Stimulated activated CD4-positive, alpha-beta T cell treated with anti-CD3 and anti-CD28 coated beads, Interleukin-12 subunit alpha, Interleukin-12 subunit beta, amount 100 ng/mL, for 4 hours (primary cell): ENCODE data around the gene MFSD6.
"Not testable (repeated sequence)": the region's sequence is repeated elsewhere in the genome, so short reads cannot be mapped to it uniquely, and the experiment has no call there.

Experiments
- DNase-seq: peaks from one replicate; pipeline ENCODE4 v3.0.0-alpha.2; 2020

The MFSD6 gene

GRCh38 chr2:190405995-190406394, 2.2 kb upstream of the MFSD6 start:
- DNase-seq = no peak

DNA sequence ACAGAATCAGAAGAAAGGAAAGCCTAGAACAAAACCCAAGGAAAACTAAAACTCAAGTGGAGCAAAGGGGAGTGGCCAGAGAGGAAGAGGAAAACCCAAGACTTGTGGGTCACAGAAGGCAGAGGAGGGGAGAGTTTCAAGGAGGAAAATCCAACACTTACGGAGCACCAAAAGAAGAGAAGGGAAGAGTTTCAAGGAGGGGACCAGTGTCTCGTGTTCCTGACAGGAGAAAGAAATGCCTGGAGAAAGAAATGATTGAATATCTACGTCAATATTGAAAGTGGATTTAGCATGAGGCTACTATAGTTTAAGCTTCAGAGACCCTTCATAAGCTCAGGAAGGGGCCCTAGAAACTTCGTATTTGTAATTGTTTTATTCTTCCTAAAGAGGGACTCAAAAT, 1.4 kb upstream of the MFSD6 start:
- DNase-seq = no peak

GRCh38 chr2:190407246-190407661, 901 bp upstream of the MFSD6 start:
- no peak for DNase-seq

DNA sequence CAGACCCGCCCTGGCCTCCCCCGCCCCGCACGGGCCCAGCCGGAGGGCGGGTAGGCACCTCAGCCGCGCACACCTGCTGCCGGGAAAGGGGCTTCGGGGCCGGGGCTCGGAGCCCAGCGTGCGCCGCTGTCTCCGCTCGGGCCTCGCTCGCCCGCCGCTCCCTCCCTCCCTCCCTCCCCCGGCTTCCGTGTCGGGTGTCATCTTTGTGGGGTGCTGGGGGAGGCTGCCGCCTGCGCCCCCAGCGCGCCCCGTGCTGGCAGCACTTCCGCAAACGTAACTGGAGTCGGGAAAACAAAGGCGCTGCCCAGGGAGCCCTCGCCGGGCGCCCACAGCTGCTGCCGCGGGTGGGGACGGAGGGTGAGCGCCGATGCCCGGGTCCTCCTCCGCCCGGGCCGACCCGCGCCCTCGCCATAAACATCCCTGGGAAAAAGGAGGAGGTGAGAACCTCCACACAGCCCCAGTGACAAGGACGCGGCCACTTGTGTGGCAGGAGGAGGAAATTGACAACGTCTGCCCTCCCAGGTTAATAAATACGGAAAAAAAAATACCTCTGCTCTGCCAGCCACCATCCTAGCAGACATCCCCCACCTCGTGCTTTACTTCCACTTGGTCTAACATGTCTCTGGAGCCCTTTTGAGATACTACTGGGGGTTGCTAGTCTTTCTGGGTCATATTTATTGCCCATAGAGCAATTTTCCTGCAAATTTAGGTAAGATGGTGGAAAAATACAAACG, 550 bp downstream of the MFSD6 start:
- peak; percentile 61 for DNase-seq

DNA sequence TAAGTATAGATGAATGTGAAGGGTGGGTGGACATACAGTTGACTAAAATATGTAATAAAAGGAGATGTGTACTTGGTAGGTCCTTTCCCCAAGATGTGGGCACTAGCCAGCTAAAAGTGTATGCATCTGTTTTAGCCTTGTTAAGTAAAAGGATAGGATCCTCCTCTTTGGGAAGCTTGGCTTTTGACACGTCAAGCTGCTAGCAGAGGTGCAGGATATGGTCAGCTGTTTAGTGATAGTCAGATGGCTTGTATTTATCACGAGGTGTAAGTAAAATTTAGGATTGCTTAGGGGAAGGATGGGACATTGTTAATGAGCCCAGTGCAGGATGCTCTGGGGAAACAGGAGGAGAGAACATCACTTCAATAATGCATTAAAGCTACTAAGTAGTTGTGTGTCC, 1.5 kb downstream of the MFSD6 start:
- DNase-seq = no peak

DNA sequence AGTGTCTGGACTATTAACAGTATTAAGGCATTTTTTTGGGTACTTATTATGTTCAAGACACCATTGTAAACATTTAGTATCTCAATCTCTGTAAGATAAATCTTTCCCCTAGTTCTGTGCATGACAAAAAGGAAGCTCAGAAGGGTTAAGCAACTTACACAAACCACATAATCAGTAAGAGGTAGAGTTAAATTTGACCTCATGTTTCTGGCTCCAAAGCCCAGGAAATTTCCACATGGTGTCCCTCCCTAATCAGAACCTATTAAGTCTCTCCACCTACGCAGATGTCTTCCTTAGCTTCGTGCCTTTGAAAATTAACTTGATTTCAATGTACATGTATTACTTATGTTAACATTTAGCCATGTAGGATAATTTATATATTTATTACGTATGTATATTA, 2.0 kb downstream of the MFSD6 start:
- no peak for DNase-seq

GRCh38 chr2:190412966-190413365, 4.8 kb downstream of the MFSD6 start:
- DNase-seq = no peak

GRCh38 chr2:190413421-190413820, 5.3 kb downstream of the MFSD6 start:
- no peak for DNase-seq

DNA sequence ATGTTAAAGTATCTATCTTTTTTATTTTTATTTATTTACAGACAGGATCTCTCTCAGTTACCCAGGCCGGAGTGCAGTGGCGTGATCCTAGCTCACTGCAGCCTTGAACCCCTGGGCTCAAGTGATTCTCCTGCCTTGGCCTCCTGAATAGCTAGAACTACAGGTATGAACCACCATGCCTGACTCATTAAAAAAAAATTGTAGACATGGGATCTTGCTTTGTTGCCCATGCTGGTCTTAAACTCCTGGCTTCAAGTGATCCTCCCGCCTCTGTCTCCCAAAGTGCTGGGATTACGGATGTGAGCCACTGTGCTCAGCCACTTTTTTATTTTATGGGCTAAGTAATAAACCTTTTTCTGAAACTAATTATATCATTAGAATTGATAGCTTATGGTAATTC, 7.1 kb downstream of the MFSD6 start:
- DNase-seq = no peak

- no peak for DNase-seq
Observed at GRCh38 chr2:190415794-190416775, 7.9 kb downstream of the MFSD6 start.

DNA sequence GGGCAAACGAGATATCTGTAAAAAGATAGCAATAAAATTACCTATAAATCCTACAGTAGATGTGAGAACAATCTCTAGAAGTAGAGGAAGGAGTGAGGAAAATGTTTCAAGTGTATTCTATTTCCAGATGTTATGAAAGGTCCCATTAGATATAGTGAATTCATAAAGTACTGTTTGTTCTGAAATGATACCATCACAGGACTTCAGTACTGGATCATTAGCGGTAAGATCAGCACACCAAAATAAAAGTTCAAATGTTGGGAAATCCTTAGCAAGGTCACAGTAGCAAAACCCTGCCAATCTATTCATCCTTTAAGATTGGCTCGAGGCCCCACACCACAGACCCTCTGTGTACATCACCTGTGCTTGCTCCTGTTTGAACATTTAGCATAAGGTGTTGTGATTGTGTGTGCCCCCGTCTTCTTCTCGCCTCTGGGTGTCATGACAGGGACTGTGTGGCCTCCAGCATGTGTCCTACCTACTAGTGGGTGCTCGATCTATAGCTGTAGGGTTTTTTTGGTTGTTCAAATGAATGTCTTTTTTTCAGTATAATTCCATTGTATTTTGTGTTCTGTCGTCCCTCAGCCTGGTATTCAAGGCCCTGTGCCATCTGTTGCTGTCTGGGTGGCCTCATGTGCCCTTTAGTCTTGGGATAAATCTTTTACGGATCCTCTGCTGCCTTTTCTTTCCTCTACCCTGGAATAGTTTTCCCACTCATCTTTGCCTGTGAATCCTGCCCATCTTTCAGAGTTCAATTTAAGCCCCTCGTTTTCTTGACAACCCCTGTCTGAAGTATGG, 9.1 kb downstream of the MFSD6 start:
- DNase-seq = no peak

DNA sequence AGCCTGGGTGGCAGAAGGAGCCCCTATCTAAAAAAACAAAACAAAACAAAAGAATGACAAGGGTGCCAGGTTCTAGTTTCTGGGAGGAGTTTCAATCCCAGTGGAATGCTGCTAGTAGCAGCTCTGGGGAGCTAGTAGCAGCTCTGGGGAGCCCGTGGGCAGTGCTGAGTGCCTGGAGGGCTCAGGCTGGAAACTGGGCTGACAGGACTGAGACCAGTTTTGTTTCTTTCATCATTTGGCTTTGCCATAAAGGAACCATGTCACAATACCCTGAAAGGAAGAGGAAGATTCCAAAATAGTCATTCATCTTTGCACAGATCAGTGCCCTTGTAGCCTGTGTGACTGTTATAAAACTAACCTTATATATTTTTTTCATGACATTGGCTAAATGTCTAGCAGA, 10.6 kb downstream of the MFSD6 start:
- DNase-seq = no peak

DNA sequence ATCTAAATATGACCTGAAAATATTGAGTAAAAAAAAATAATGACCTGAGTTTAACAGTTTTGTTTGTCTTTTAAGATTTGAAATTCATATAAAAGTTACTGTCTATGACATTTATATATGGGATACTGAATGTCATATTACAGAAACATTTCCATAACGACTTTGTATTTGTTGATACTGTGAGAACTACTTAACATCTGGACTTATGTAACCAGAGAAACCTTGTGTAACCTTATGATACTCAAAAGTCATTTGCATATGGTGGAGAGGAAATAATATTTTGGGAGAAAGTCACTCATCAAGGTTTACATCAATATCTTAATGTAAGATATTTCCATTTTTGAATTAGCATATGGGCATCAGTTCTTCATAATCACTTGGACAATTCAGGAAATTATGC, 12.6 kb downstream of the MFSD6 start:
- DNase-seq = no peak

DNA sequence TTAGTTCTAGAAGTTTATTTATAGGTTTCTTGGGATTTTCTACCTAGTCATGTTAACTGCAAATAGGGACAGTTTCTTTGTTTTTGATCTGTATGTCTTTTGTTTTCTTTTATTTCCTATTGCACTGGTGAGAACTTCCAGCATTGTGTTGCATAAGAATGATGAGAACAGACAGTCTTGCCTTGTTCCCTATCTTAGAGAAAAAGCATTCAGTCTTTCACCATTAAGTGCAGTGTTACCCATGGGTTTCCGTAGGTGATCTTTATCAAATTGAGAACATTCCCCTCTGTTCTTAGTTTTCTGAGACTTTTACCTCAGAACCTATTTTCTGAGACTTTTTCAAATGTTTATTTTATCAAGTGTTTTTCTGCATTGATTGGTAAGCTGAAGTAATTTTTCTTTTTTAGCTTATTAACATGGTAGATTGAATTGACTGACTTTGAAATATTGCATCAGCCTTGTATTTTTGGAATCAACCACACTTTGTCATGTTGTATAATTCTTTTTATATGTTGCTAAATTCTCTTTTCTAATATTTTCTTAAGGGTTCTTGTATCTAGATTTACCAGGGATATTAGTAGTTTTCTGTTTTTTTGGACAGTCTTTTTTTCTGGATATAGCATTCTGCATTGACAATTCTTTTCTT, 17.2 kb downstream of the MFSD6 start:
- no peak for DNase-seq

DNA sequence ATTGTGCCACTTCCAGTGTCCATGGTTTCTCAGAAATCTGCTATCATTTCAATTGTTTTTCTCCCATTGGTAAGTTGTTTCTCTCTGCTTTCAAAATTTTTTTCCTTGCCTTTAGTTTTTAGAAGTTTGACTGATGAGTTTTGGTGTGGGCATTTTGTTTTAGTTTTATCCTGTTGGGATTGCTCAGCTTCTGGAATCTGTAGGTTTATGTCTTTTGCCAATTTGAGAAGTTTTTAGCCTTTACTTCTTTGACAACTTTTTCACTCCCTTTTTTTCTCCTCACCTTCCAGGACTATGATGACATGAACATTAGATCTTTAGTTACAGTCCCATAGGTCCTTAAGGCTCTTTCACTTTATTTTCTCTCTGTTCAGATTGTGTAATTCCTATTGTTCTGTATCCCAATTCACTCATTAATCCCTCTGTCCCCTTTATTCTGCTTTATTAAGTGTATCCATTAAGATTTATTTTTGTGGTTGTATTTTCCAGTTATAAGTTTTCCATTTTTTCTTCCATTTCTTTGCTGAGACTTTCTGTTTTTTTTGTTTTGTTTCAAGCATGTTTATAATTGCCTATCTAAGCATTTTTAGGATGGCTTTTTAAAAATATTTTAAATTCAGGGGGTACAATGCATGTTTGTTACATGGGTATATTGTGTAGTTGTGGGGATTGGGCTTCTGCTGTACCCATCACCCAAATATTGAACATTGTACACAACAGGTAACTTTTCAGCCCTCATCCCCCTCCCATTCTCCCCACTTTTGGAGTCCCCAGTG, 17.9 kb downstream of the MFSD6 start:
- DNase-seq = no peak

- DNase-seq = not testable (repeated sequence)
Observed at GRCh38 chr2:190430866-190431265, 22.7 kb downstream of the MFSD6 start.

- no peak for DNase-seq
Observed at GRCh38 chr2:190431907-190432306, 23.8 kb downstream of the MFSD6 start.

DNA sequence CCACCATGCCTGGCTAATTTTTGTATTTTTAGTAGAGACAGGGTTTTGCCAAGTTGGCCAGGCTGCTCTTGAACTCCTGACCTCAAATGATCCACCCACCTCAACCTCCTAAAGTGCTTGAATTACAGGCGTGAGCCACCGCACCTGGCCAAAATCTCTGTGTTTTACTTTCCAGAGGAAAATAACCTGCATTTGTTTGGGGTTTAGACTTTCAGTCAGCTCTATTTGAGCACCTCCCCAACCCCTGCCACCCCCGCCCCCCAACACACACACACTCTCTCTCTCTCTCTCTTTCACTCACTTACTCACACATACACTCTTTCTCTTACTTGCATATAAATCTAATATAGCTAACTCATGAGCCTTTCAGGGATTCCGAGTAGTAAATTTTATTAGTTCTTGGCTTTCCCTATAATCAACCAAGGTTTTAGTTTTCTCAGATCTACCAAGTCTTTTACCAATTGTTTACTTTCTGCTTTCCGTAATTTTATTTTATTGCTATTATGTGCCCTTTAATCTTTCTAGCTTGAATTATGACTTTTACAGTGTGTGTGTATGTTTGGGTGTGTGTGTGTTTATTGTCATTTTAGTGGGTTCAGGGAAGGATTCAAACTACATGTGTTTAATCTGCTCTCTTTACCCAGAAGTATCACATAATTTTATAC, 24.5 kb downstream of the MFSD6 start:
- DNase-seq = no peak

DNA sequence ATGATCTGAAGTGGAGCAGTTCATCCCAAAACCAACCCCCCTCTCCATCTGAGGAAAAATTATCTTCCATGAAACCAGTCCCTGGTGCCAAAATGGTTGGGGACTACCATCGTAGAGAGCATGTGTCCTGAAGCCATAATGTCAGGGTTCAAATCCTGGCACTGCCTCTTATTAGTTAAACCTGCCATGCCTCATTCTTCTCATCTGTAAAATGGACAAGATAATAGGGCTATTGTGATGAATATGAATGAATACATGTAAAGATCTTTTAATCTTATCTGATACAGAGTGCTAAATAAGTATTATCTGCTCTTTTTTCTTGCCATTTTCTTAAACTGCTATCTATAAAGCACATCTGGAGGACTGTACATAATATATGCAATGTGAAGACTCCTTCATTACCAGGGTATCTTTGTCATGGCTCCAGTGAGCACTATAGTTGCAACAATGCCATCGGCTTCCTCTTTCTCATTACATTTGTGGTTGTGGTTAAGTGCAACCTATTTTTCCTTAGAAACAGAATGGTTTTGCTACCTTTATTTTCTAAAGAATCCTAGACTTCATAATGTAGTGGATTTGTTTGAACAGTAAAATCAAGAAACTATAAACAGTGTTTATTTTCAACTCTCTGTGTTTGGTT, 27.0 kb downstream of the MFSD6 start:
- DNase-seq = no peak

GRCh38 chr2:190436557-190436956, 28.4 kb downstream of the MFSD6 start:
- DNase-seq = no peak

GRCh38 chr2:190440113-190440512, 32.0 kb downstream of the MFSD6 start:
- no peak for DNase-seq
